HG02571 (cell line): ENCODE data around the gene LEMD2.

Experiments used
- ATAC-seq: cut with Tn5 transposase; IDR thresholded peaks from one replicate; pipeline ENCODE4 v1.9.1; 2021; ENCODE audit warnings: mild to moderate bottlenecking, moderate library complexity; ENCODE audit not compliant: unreplicated experiment

Gene LEMD2

GRCh38 chr6:33725222-33725621, 63.7 kb downstream of the LEMD2 start:
- no peak for ATAC-seq

- ATAC-seq, result no peak
Measured at GRCh38 chr6:33724102-33725023, 64.6 kb downstream of the LEMD2 start.

- no peak for ATAC-seq
Measured at GRCh38 chr6:33723371-33724085, 65.4 kb downstream of the LEMD2 start.

GRCh38 chr6:33722103-33722623, 66.8 kb downstream of the LEMD2 start:
- no peak for ATAC-seq

GRCh38 chr6:33721508-33721907, 67.4 kb downstream of the LEMD2 start:
- ATAC-seq, result no peak
